NB4 (cell line): ENCODE results near the gene UBE2Q2.

Experiments
- MYC ChIP-seq: IDR thresholded peaks from 2 replicates; pipeline ENCODE4 v1.6.1; 2011; ENCODE audit warnings: low read depth, low read length
- TF ChIP-seq, protein P1 (sequence below): IDR thresholded peaks from one replicate; pipeline ENCODE4 v1.5.1; 2012; ENCODE audit warnings: low read depth, low read length

DNA sequence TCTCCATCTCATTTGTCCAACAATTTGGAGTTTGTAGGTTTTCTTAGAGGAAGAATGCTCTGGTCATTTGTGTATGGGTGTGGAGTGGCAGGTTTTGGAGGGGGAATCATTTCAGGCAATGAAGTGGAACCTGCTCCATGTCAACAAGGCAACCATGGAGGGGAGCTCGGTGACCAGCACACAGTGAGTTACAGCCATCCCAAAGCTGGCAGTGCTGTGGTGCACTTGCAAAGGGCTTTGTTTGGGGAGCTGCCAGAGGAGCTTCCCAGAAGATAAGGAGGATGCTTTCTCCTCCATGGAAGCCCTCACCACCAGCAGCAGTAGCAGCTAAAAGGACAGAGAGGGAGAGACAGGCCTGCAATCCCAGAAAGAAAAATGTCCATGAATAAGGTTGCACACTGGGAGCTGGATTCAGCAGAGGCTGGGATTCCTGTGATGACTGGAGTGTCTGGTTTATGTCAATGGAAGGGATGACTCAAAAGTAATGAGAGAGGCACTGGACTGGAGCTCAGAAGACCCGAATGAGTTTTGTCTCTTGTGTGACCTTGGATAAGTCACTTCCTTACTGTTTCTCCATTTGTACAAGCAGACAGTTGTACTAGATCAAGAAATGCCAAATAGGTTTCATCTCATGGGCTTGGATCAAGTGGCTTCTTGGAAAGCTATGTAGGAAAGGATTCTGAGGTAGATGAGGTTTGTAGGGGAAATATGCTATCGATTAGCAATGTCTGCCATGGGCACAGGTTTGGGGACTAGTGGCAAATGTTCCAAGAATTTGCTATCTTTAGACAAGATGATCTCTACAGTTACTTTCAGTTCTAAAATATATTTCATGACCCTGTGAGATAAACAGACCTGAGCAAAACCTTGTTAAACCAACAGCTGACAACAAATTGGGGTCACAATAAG lies 27.2 kb upstream of the UBE2Q2 start:
- TF ChIP-seq, protein P1, sequence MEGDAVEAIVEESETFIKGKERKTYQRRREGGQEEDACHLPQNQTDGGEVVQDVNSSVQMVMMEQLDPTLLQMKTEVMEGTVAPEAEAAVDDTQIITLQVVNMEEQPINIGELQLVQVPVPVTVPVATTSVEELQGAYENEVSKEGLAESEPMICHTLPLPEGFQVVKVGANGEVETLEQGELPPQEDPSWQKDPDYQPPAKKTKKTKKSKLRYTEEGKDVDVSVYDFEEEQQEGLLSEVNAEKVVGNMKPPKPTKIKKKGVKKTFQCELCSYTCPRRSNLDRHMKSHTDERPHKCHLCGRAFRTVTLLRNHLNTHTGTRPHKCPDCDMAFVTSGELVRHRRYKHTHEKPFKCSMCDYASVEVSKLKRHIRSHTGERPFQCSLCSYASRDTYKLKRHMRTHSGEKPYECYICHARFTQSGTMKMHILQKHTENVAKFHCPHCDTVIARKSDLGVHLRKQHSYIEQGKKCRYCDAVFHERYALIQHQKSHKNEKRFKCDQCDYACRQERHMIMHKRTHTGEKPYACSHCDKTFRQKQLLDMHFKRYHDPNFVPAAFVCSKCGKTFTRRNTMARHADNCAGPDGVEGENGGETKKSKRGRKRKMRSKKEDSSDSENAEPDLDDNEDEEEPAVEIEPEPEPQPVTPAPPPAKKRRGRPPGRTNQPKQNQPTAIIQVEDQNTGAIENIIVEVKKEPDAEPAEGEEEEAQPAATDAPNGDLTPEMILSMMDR = no peak
- no peak for TF ChIP-seq MYC
